OCI-LY3 (cell line): ENCODE measurements around the gene PDF.

Experiments
- H2AFZ ChIP-seq: fragments of 200-600, 300-600 bp; shearing (Covaris generic); 2 replicates; pipeline ENCODE4 v1.6.0; 2014; ENCODE audit warnings: antibody characterized with exemption, low read depth, low read length
- H3K27ac ChIP-seq: fragments of 200-600, 300-600 bp; sonication (generic); 2 replicates; pipeline ENCODE4 v1.5.1; 2014; ENCODE audit warnings: mild to moderate bottlenecking, low read length, moderate library complexity, mixed read lengths
- H3K27me3 ChIP-seq: fragments of 200-600, 300-600 bp; sonication (generic); 2 replicates; pipeline ENCODE4 v1.6.1; 2014; ENCODE audit warnings: low read depth, low read length, mixed read lengths
- H3K36me3 ChIP-seq: fragments of 200-600, 300-600 bp; sonication (generic); replicated peaks from 2 replicates; pipeline ENCODE3; 2014; ENCODE audit warnings: low read depth, low read length, mixed read lengths
- H3K4me1 ChIP-seq: fragments of 300-600, 200-600 bp; sonication (generic); 2 replicates; pipeline ENCODE4 v1.6.1; 2014; ENCODE audit warnings: low read length, mixed read lengths
- H3K4me2 ChIP-seq: fragments of 200-600, 300-600 bp; sonication (generic); 2 replicates; pipeline ENCODE4 v1.6.1; 2014; ENCODE audit warnings: low read length, mixed read lengths
- H3K4me3 ChIP-seq: fragments of 300-600, 200-600 bp; sonication (generic); 2 replicates; pipeline ENCODE4 v1.5.1; 2014; ENCODE audit warnings: antibody characterized with exemption, mild to moderate bottlenecking, low read length, moderate library complexity
- H3K79me2 ChIP-seq: fragments of 300-600, 200-600 bp; shearing (Covaris generic); 2 replicates; pipeline ENCODE4 v1.6.1; 2014; ENCODE audit warnings: mild to moderate bottlenecking, low read length, mixed read lengths
- H3K9ac ChIP-seq: fragments of 300-600, 200-600 bp; shearing (Covaris generic); 2 replicates; pipeline ENCODE4 v1.6.0; 2014; ENCODE audit warnings: mild to moderate bottlenecking, low read length, moderate library complexity
- H3K9me3 ChIP-seq: fragments of 200-600, 300-600 bp; shearing (Covaris generic); 2 replicates; pipeline ENCODE4 v1.6.1; 2014; ENCODE audit warnings: low read length, mixed read lengths; ENCODE audit not compliant: insufficient read depth
- H4K20me1 ChIP-seq: fragments of 200-600, 300-600 bp; sonication (generic); 2 replicates; pipeline ENCODE4 v1.6.1; 2016; ENCODE audit warnings: low read length, mixed read lengths; ENCODE audit not compliant: insufficient read depth
- EZH2phosphoT487 ChIP-seq: fragments of 200-600 bp; shearing (Covaris generic); IDR thresholded peaks from 2 replicates; pipeline ENCODE4 v1.6.1; 2018; ENCODE audit warnings: antibody characterized with exemption, mixed run types, low read depth
- TF ChIP-seq, protein P1 (sequence below): fragments of 200-600, 300-600 bp; sonication (generic); IDR thresholded peaks from 2 replicates; pipeline ENCODE4 v1.5.1; 2014; ENCODE audit warnings: antibody characterized with exemption, low read length, low read depth

PDF gene

DNA sequence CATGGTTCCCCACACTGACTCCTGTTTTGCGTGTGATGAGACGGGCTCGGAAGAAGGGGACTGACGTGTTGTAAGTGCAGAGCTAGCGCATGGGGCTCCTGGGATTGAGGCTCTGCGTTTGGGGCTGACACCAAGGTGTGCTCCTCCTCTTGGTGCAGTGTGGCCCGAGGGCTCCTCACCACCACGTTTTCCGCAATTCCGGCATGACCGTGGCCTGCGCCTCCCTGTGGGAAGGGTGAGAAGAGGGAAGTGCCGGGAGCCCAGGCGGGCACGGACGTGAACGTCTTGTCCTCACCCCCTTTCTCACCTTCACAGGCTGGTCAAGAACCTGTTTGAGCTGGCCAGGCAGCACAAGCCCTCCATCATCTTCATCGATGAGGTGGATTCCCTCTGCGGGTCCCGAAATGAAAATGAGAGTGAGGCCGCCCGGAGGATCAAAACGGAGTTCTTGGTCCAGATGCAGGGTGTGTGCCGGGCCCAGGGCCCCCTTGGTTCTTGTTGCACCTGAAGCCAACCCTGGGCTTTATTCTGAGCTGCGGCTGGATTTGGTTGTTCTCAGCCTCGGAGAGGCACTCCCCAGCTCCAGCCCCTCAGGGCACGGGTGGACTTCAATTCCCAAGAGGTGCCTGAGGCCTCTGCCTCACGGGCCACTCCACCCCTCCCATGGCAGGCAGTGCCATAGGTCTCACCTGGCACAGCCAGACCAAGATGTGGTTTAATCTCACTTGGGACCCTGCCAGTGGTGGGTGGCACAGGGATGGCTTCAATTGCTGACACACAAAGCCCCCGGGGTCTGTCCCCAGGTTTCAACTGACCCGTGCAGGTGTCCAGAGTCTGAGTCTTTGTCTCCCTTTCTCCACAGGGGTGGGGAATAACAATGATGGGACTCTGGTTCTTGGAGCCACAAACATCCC is 10.3 kb downstream of the PDF start:
- H3K79me2 ChIP-seq: peaks cover 36% of the 10 kb centered on the region
- no peak for TF ChIP-seq EZH2phosphoT487
- TF ChIP-seq, protein P1, sequence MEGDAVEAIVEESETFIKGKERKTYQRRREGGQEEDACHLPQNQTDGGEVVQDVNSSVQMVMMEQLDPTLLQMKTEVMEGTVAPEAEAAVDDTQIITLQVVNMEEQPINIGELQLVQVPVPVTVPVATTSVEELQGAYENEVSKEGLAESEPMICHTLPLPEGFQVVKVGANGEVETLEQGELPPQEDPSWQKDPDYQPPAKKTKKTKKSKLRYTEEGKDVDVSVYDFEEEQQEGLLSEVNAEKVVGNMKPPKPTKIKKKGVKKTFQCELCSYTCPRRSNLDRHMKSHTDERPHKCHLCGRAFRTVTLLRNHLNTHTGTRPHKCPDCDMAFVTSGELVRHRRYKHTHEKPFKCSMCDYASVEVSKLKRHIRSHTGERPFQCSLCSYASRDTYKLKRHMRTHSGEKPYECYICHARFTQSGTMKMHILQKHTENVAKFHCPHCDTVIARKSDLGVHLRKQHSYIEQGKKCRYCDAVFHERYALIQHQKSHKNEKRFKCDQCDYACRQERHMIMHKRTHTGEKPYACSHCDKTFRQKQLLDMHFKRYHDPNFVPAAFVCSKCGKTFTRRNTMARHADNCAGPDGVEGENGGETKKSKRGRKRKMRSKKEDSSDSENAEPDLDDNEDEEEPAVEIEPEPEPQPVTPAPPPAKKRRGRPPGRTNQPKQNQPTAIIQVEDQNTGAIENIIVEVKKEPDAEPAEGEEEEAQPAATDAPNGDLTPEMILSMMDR: no peak
- H3K9me3 ChIP-seq: no peaks in the 10 kb centered on the region
- H4K20me1 ChIP-seq: 0 out of 2 replicates have a peak, but pooled peaks cover 11% of the 10 kb centered on the region
- H3K4me3 ChIP-seq: no peak overlapping the region
- H3K4me1 ChIP-seq: no peaks in the 10 kb centered on the region
- peaks cover 70% of the 10 kb centered on the region for H3K36me3 ChIP-seq
- H3K27ac ChIP-seq: no peak overlapping the region
- H3K9ac ChIP-seq: no peak overlapping the region
- H3K4me2 ChIP-seq: no peak overlapping the region
- H2AFZ ChIP-seq: no peak overlapping the region
- H3K27me3 ChIP-seq: no peaks in the 10 kb centered on the region

DNA sequence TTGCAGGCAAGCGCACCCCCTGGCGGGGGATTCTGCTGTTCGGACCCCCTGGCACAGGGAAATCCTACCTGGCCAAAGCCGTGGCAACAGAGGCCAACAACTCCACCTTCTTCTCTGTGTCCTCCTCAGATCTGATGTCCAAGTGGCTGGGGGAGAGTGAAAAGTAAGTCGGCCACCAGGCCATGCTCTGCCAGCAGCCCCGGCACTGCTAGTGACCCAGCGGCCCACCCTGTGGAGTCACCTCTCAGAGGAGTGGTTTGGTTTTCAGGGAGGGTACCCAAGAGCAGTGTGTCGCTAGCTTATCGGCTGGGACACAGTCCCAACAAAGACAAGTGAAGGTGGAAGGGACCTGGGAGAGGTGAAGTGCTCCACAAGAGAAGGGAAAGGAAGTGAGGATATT is 11.0 kb downstream of the PDF start:
- Histone ChIP-seq H3K36me3 (peaks cover 68% of the 10 kb centered on the region), H3K9me3 (no peaks in the 10 kb centered on the region), H3K4me2 (no peak overlapping the region), H3K4me3 (no peak overlapping the region), H3K27ac (no peak overlapping the region), H3K4me1 (no peaks in the 10 kb centered on the region), H3K9ac (no peak overlapping the region), H3K79me2 (peaks cover 35% of the 10 kb centered on the region), H2AFZ (no peak overlapping the region), H3K27me3 (no peaks in the 10 kb centered on the region), H4K20me1 (0 out of 2 replicates have a peak, but pooled peaks cover 7% of the 10 kb centered on the region)
- TF ChIP-seq EZH2phosphoT487: no peak
- TF ChIP-seq, protein P1: no peak

DNA sequence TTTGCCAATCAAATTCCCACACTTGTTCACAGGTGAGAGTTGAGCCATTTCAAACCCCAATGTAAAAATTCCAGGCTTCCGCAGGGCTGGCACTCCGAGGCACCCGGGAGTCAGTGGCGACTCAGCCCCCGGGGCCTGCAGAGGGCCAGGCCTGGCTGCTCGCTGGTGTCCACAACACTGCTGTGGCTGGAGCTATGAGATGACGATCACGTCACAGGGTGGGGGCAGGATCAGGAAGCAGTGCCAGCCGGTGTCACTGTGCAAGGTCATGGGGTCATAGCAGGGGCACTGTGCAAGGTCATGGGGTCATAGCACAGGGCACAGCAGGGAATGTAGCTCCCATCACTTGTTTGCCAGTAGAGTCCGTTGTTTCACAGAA is 11.5 kb downstream of the PDF start:
- Histone ChIP-seq H3K36me3 (peaks cover 65% of the 10 kb centered on the region), H3K4me1 (no peaks in the 10 kb centered on the region), H3K4me3 (no peak overlapping the region), H3K9ac (no peak overlapping the region), H3K4me2 (no peak overlapping the region), H3K79me2 (peaks cover 35% of the 10 kb centered on the region), H3K9me3 (no peaks in the 10 kb centered on the region), H3K27me3 (no peaks in the 10 kb centered on the region), H3K27ac (no peak overlapping the region), H2AFZ (no peak overlapping the region), H4K20me1 (0 out of 2 replicates have a peak, but pooled peaks cover 4% of the 10 kb centered on the region)
- TF ChIP-seq EZH2phosphoT487: no peak

DNA sequence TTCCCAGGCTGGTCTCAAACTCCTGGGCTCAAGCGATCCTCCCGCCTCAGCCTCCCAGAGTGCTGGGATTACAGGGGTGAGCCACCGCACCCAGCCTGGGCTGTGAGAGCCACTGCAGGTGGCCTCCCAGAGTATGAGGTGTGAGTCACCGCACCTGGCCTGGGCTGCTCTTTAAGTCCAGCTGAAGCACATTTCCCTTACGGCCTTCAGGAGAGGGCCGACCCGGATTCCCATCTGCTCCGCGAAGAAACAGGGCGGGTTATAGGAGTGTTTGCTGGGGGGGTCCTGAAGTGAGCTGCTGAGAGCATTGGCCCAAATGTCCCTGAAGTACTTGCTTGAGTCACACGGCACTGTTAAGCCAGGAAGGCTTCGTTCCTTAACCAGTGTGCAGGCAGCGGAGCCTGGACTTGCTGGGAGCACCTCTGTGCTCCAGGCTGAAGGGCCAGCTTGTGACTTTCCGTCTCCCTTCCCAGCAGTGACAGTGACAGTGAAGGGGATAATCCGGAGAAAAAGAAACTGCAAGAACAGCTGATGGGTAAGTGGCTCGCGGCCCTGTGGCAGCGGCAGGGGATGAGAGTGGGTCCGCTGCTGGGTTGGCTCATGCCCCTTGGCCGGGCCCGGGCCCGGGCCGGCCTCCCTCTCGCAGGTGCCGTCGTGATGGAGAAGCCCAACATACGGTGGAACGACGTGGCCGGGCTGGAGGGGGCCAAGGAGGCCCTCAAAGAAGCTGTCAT is 12.0 kb downstream of the PDF start:
- Histone ChIP-seq H3K4me3 (no peak overlapping the region), H3K4me1 (no peaks in the 10 kb centered on the region), H3K27me3 (no peaks in the 10 kb centered on the region), H3K4me2 (no peak overlapping the region), H3K27ac (no peak overlapping the region), H3K9ac (no peak overlapping the region), H3K9me3 (no peaks in the 10 kb centered on the region), H4K20me1 (0 out of 2 replicates have a peak, but pooled peaks cover 4% of the 10 kb centered on the region), H3K79me2 (peaks cover 37% of the 10 kb centered on the region), H2AFZ (no peak overlapping the region), H3K36me3 (peaks cover 67% of the 10 kb centered on the region)
- TF ChIP-seq, protein P1: no peak
- TF ChIP-seq EZH2phosphoT487: no peak
